HG03558 (cell line): Measurements from ENCODE around the gene CPNE8.

Source experiments
- ATAC-seq: cut with Tn5 transposase; IDR thresholded peaks from one replicate; pipeline ENCODE4 v1.9.1; 2021; ENCODE audit warnings: moderate number of reproducible peaks; ENCODE audit not compliant: unreplicated experiment; ENCODE audit errors: extremely low read depth

Gene CPNE8

GRCh38 chr12:38898001-38898684, 7.2 kb downstream of the CPNE8 start:
- no peak for ATAC-seq

GRCh38 chr12:38895446-38895845, 9.9 kb downstream of the CPNE8 start:
- ATAC-seq, result no peak

GRCh38 chr12:38892976-38893375, 12.4 kb downstream of the CPNE8 start:
- no peak for ATAC-seq

- ATAC-seq, result no peak
Measured at GRCh38 chr12:38892087-38892786, 13.2 kb downstream of the CPNE8 start.

- no peak for ATAC-seq
Measured at GRCh38 chr12:38890102-38890855, 15.1 kb downstream of the CPNE8 start.

GRCh38 chr12:38889297-38889815, 16.0 kb downstream of the CPNE8 start:
- ATAC-seq, result no peak

- ATAC-seq, result no peak
Measured at GRCh38 chr12:38887770-38888169, 17.6 kb downstream of the CPNE8 start.

- no peak for ATAC-seq
Measured at GRCh38 chr12:38886931-38887330, 18.5 kb downstream of the CPNE8 start.

GRCh38 chr12:38886064-38886463, 19.3 kb downstream of the CPNE8 start:
- ATAC-seq, result no peak

- no peak for ATAC-seq
Measured at GRCh38 chr12:38884666-38885065, 20.7 kb downstream of the CPNE8 start.

GRCh38 chr12:38883629-38884134, 21.7 kb downstream of the CPNE8 start:
- ATAC-seq, result no peak

- no peak for ATAC-seq
Measured at GRCh38 chr12:38880288-38880687, 25.1 kb downstream of the CPNE8 start.

GRCh38 chr12:38878986-38879385, 26.4 kb downstream of the CPNE8 start:
- no peak for ATAC-seq

GRCh38 chr12:38878333-38878705, 27.1 kb downstream of the CPNE8 start:
- ATAC-seq, result no peak

GRCh38 chr12:38875586-38876228, 29.7 kb downstream of the CPNE8 start:
- ATAC-seq, result no peak

- ATAC-seq, result no peak
Measured at GRCh38 chr12:38872561-38872960, 32.8 kb downstream of the CPNE8 start.

GRCh38 chr12:38872156-38872555, 33.2 kb downstream of the CPNE8 start:
- no peak for ATAC-seq

GRCh38 chr12:38869036-38869435, 36.4 kb downstream of the CPNE8 start:
- ATAC-seq, result no peak

- no peak for ATAC-seq
Measured at GRCh38 chr12:38850461-38850860, 54.9 kb downstream of the CPNE8 start.

GRCh38 chr12:38847247-38847646, 58.1 kb downstream of the CPNE8 start:
- no peak for ATAC-seq
